DMS 273 (cell line): ENCODE results near the gene GTF2IRD1.
A peak's percentile ranks its signal among the peaks of the same experiment; 100 is the strongest.
"Not testable (repeated sequence)": the region's sequence is repeated elsewhere in the genome, so short reads cannot be mapped to it uniquely, and the experiment has no call there.

ENCODE experiments used
- DNase-seq: peaks from one replicate; lab custom pipeline; 2025; ENCODE audit not compliant: unreplicated experiment; lab: John Stamatoyannopoulos, UW

The GTF2IRD1 gene

DNA sequence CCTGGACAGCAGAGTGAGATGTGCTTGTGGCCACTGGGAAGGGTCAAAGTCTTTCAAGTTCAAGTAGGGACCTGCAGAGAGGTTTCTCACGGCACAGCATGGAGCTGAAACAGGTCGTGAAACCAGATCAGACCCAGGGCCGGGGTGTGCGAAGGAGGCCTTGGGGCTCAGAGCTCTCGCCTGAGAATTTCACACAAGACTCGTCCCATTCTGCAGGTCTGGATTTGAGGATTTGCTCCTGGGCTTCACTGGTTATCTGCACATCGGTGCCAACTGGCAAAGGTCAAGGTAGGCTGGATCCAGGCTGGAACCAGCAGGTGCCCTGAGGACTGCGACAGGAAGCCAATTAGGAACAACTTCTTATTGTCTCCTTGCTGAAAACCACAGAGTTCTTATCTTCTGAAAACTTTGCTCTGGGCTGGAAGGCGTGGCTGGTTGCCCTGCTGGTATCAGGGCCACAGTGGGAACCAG lies 179.8 kb downstream of the GTF2IRD1 start:
- no peak for DNase-seq

- no peak for DNase-seq
Measured at GRCh38 chr7:74637745-74638144, 184.0 kb downstream of the GTF2IRD1 start.

DNA sequence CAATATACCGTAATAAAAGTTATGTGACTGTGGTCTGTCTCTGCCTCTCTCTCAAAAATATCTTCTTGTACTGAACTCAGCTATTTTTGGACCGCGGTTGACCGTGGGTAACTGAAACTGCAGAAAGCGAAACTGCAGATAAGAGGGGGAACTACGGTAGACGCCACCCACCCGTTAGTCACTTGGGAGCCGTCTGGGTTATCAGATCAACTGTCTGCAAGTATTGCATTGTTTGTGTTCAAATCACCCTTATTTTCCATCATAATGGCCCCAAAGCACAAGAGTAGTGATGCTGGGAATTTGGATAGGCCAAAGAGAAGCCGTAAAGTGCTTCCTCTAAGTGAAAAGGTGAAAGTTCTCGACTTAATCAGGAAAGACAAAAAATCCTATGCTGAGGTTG lies 196.3 kb downstream of the GTF2IRD1 start:
- peak; percentile 28 for DNase-seq

GRCh38 chr7:74650493-74651132 lies 196.9 kb downstream of the GTF2IRD1 start:
- DNase-seq = not testable (repeated sequence)

DNA sequence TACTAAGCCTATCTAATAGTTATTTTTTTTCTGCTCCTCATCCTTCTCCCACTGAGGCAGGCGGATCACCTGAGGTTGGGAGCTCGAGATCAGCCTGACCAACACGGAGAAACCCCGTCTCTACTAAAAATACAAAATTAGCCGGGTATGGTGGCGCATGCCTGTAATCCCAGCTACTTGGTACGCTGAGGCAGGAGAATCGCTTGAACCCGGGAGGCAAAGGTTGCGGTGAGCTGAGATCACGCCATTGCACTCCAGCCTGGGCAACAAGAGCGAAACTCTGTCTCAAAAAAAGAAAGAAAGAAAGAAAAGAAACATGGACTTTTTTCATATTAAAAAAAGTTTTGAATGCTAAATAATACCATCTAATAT lies 197.4 kb downstream of the GTF2IRD1 start:
- DNase-seq = not testable (repeated sequence)
